ENCODE measurements around the gene ARID3B. TPM values are rescaled to one million over a fixed set of nuclear protein-coding genes. Genes with fewer than 3 reads are reported as not detected.

ARID3B gene
- total RNA-seq, 2 experiments from 2014 or later = 25.0 to 27.9 TPM

GRCh38 chr15:74504418-74504817 is 36.6 kb upstream of the ARID3B start:
- no peak overlapping the region for H3K27ac Mint-ChIP-seq
- POLR2A ChIA-PET = no interaction called here
- no peak for ATAC-seq (ENCODE audit: poor library complexity)

GRCh38 chr15:74504836-74505235 is 36.2 kb upstream of the ARID3B start:
- Mint-ChIP-seq H3K4me3 (no peak overlapping the region), H3K9me3 (no peaks in the 10 kb centered on the region), H3K27me3 (no peaks in the 10 kb centered on the region), H3K27ac (no peak overlapping the region), H3K36me3 (ENCODE audit: low read depth) (peaks cover 22% of the 10 kb centered on the region), H3K4me1 (ENCODE audit: low read depth) (no peaks in the 10 kb centered on the region)
- no peak overlapping the region for H3K27ac ChIP-seq (ENCODE audit: low read depth in 1 of 2, low read length in 2 of 2)
- TF ChIP-seq CTCF (IDR thresholded peaks at IDR 0.05) = no peak
- no peaks in the 10 kb centered on the region for H3K36me3 ChIP-seq (ENCODE audit: insufficient read depth, low read length)
- ATAC-seq (ENCODE audit: poor library complexity) (no peak), DNase-seq (no peak)
- no peaks in the 10 kb centered on the region for H3K4me1 ChIP-seq (ENCODE audit: insufficient read depth, low read length)
- CTCF ChIA-PET = no interaction called here
- H3K9me3 ChIP-seq (ENCODE audit: control insufficient read depth in 1 of 2, insufficient read depth in 1 of 2, low read length in 2 of 2) = no peaks in the 10 kb centered on the region
- POLR2A ChIA-PET = no interaction called here
- intact Hi-C loops (cut with DNase I, micrococcal nuclease) = no loop called here
- H3K27me3 ChIP-seq (ENCODE audit: control insufficient read depth in 1 of 2, insufficient read depth in 2 of 2, low read length in 2 of 2) = no peaks in the 10 kb centered on the region
- no peak overlapping the region for H3K4me3 ChIP-seq (ENCODE audit: low read length)

More at GRCh38 chr15:74504418-74504817, 36.6 kb upstream of the ARID3B start:
- intact Hi-C loops (cut with DNase I, micrococcal nuclease) = no loop called here
- no peak for TF ChIP-seq CTCF (IDR thresholded peaks at IDR 0.05)
- Mint-ChIP-seq H3K4me1 (ENCODE audit: low read depth) (no peaks in the 10 kb centered on the region), H3K36me3 (ENCODE audit: low read depth) (peaks cover 22% of the 10 kb centered on the region), H3K27me3 (no peaks in the 10 kb centered on the region), H3K9me3 (no peaks in the 10 kb centered on the region), H3K4me3 (no peak overlapping the region)
- Histone ChIP-seq H3K27me3 (ENCODE audit: control insufficient read depth in 1 of 2, insufficient read depth in 2 of 2, low read length in 2 of 2) (no peaks in the 10 kb centered on the region), H3K4me3 (ENCODE audit: low read length) (no peak overlapping the region), H3K27ac (ENCODE audit: low read depth in 1 of 2, low read length in 2 of 2) (no peak overlapping the region), H3K4me1 (ENCODE audit: insufficient read depth, low read length) (no peaks in the 10 kb centered on the region), H3K36me3 (ENCODE audit: insufficient read depth, low read length) (no peaks in the 10 kb centered on the region), H3K9me3 (ENCODE audit: control insufficient read depth in 1 of 2, insufficient read depth in 1 of 2, low read length in 2 of 2) (no peaks in the 10 kb centered on the region)
- no peak for DNase-seq
- CTCF ChIA-PET = no interaction called here

- Histone ChIP-seq H3K9me3 (ENCODE audit: control insufficient read depth in 1 of 2, insufficient read depth in 1 of 2, low read length in 2 of 2) (no peaks in the 10 kb centered on the region), H3K27ac (ENCODE audit: low read depth in 1 of 2, low read length in 2 of 2) (no peak overlapping the region), H3K36me3 (ENCODE audit: insufficient read depth, low read length) (no peaks in the 10 kb centered on the region), H3K4me3 (ENCODE audit: low read length) (no peak overlapping the region), H3K4me1 (ENCODE audit: insufficient read depth, low read length) (no peaks in the 10 kb centered on the region), H3K27me3 (ENCODE audit: control insufficient read depth in 1 of 2, insufficient read depth in 2 of 2, low read length in 2 of 2) (no peaks in the 10 kb centered on the region)
- DNase-seq (no peak), ATAC-seq (ENCODE audit: poor library complexity) (no peak)
- CTCF ChIA-PET = no interaction called here
- no peak for TF ChIP-seq CTCF (IDR thresholded peaks at IDR 0.05)
- POLR2A ChIA-PET = no interaction called here
- Mint-ChIP-seq H3K4me3 (no peak overlapping the region), H3K27me3 (no peaks in the 10 kb centered on the region), H3K9me3 (no peaks in the 10 kb centered on the region), H3K4me1 (ENCODE audit: low read depth) (no peaks in the 10 kb centered on the region), H3K36me3 (ENCODE audit: low read depth) (peaks cover 22% of the 10 kb centered on the region), H3K27ac (no peak overlapping the region)
- intact Hi-C loops (cut with DNase I, micrococcal nuclease) = no loop called here
These were observed 35.0 kb upstream of the ARID3B start for GRCh38 chr15:74505837-74506514.
